Measurements from ENCODE around the gene PARD6G.

GRCh38 chr18:80166725-80167124 lies 80.6 kb downstream of the PARD6G start:
- no peak for TF ChIP-seq POLR2A (IDR thresholded peaks at IDR 0.05)
- no peak for TF ChIP-seq CTCF (IDR thresholded peaks at IDR 0.05)

Measured in body of pancreas (tissue), 4 donors.